Right ventricle myocardium superior (tissue), 1 donor: ENCODE data around the gene AMER3. TPM values are rescaled to one million over a fixed set of nuclear protein-coding genes. Genes with fewer than 3 reads are reported as not detected.

Experiments used
- ATAC-seq: fragments of 200-7000 bp; cut with Tn5 transposase; one replicate; pipeline ENCODE4 v1.9.1; 2020; ENCODE audit warnings: mild to moderate bottlenecking; ENCODE audit not compliant: poor library complexity
- DNase-seq: peaks from one replicate; pipeline ENCODE4 v3.0.0-alpha.2; 2020
- intact Hi-C: fragments of 100-400 bp; cut with DNase I; formaldehyde crosslinking; loops from one replicate; pipeline ENCODE4 v1.11.2; 2022
- total RNA-seq: library from RNA; stranded (reverse); fragmentation: NEBNext Ultra II Directional; extraction: Animal tissue kit (Norgen Biotek cat#: 25700); gene quantifications from one replicate; pipeline ENCODE4 v1.2.1, GENCODE V29; 2021
- donor health status: DM: no; HTN: yes; CAD: no; lungs with severe emphysema.

AMER3 gene
- total RNA-seq, 1 donor from 2014 or later, result not detected

DNA sequence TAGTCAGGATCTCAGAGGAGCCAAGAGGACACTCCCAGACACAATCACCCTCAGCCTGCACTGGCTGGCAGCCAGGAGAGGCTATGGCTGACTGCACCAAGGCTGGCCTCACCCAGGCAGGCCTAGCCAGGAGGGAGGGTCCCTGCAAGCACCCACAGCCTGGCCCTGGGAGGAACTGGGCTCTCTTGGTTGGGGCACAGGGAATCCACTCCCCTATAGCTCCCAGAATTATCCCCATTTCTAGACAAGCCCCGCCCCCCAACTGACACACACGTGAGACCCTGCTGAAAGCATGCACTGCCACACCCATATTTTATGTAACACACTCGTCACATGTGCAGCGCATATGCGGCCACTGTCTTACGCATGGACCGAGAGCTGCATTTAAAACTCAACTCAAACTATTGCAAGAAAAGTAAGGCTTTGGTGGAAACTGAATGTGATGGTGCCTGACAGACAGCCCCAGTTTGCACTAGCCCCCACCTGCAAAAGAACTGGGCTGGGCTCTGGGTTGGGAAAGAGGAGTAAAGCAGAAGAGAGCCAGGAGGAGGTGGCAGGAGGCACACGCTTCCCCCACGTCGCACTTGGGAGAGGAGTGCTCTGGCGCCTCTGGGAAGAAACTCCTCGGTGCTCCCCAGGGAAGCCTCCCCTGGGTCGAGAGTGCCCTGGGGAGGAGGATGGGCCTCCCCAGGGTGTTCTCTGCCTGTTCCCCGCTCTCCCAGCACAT is 52.5 kb downstream of the AMER3 start:
- no peak for DNase-seq
- intact Hi-C loops, result no loop called here
- ATAC-seq, result no peak

- ATAC-seq (no peak), DNase-seq (no peak)
- intact Hi-C loops, result no loop called here
Observed at GRCh38 chr2:130808482-130809268, 53.3 kb downstream of the AMER3 start.

GRCh38 chr2:130810490-130810889 is 55.1 kb downstream of the AMER3 start:
- intact Hi-C loops, result no loop called here
- DNase-seq (no peak), ATAC-seq (no peak)

- ATAC-seq, result no peak
- no peak for DNase-seq
- intact Hi-C loops, result no loop called here
Observed at GRCh38 chr2:130813722-130814121, 58.4 kb downstream of the AMER3 start.

DNA sequence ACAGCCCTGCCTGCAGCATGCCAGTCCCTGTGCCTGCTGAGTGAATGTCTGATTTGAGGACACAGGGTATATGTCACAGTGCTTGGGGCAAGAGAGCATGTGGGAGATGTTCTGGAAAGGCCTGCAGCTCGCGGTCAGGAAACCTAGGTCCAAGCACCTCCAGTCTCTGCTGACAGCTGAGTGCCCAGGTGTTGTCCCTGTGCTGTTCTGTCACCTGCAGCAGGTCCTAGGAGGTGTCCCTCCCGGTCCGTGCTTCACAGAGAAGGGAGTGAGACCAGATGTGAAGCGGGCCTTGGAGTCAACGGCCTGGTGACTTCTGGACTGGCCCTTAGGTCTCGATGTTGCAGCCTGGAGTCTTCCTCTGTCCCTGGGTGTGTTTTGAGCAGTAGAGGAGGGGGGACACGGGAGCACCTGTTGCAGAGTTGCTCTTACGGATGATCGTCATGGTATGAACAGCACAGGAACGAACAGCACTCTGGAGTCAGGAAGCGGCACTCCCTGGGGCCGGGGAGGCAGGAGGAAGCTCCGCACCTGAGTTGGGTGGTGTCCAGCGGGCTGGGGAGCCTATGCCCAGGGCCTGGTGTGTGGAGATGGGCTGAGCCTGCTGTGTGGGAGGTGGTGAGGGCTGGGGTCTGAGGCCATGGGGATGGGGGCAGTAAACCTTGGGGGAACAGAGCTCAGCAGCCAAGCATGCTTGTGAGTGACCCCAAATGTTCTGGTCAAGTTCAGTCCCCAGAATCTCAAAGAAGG is 59.8 kb downstream of the AMER3 start:
- no peak for ATAC-seq
- intact Hi-C loops, result no loop called here
- no peak for DNase-seq

Other genes starting within 250 kb of the AMER3 start
- gene POTEI, start 246.2 kb upstream of the AMER3 start, total RNA-seq, result not detected
- gene CFC1B, start 234.3 kb upstream of the AMER3 start, total RNA-seq, result not detected
- not detected for gene CFC1, start 156.0 kb upstream of the AMER3 start, total RNA-seq
- not detected for gene POTEJ, start 144.1 kb upstream of the AMER3 start, total RNA-seq
- gene GPR148, start 26.5 kb upstream of the AMER3 start, total RNA-seq, result not detected
- 5.1 TPM for gene ARHGEF4, start 81.4 kb downstream of the AMER3 start, total RNA-seq